Adipocyte (in vitro differentiated cells): ENCODE data around the gene EPB41L2.

Experiments
- DNase-seq: peaks from one replicate; pipeline ENCODE4 v3.0.0-alpha.2; 2015; ENCODE audit warnings: low read depth
- H3K27me3 ChIP-seq: replicated peaks from 2 replicates; pipeline ENCODE4 v1.7.0; 2013; ENCODE audit warnings: mild to moderate bottlenecking, low read length, moderate library complexity; ENCODE audit not compliant: control insufficient read depth, insufficient read depth
- H3K36me3 ChIP-seq: 2 replicates; pipeline ENCODE4 v1.7.0; 2013; ENCODE audit warnings: low read length, mild to moderate bottlenecking, moderate library complexity; ENCODE audit not compliant: control insufficient read depth, insufficient read depth, severe bottlenecking
- H3K4me1 ChIP-seq: 2 replicates; pipeline ENCODE4 v1.7.0; 2013; ENCODE audit warnings: mild to moderate bottlenecking, low read length, moderate library complexity; ENCODE audit not compliant: control insufficient read depth, insufficient read depth
- H3K4me3 ChIP-seq: 2 replicates; pipeline ENCODE4 v1.7.0; 2013; ENCODE audit warnings: mild to moderate bottlenecking, low read length, moderate library complexity
- H3K9ac ChIP-seq: 2 replicates; pipeline ENCODE4 v1.7.0; 2013; ENCODE audit warnings: mild to moderate bottlenecking, low read length, moderate library complexity
- H3K9me3 ChIP-seq: 2 replicates; pipeline ENCODE4 v1.7.0; 2013; ENCODE audit warnings: mild to moderate bottlenecking, low read length, moderate library complexity; ENCODE audit not compliant: control insufficient read depth

EPB41L2 gene

GRCh38 chr6:130896249-130896648, 166.8 kb downstream of the EPB41L2 start:
- Histone ChIP-seq H3K9me3 (no peaks in the 10 kb centered on the region), H3K4me3 (no peak overlapping the region), H3K27me3 (no peaks in the 10 kb centered on the region), H3K9ac (no peak overlapping the region), H3K4me1 (peaks cover 21% of the 10 kb centered on the region), H3K36me3 (peaks cover 11% of the 10 kb centered on the region)
- no peak for DNase-seq

DNA sequence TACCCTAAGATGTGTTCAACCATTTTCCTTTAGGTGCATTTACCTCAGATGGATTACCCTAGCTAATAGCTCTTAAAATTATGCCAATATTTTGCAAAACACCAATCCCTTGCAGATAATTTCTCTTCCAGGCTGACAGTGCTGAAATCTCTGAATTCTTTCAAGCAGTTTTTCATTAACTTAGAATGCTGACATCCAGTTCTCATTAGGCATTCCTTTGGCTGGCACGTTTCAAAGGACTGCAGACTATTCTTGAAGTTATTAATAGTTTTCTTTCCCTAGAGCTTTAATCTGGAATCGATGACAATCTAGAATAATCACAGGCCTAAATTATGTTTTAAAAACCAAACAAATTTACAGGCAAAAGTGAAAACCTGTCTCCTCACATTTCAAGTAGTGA, 167.5 kb downstream of the EPB41L2 start:
- H3K9ac ChIP-seq, result no peak overlapping the region
- no peaks in the 10 kb centered on the region for H3K27me3 ChIP-seq
- H3K4me1 ChIP-seq, result peaks cover 13% of the 10 kb centered on the region
- H3K4me3 ChIP-seq, result no peak overlapping the region
- peaks cover 11% of the 10 kb centered on the region for H3K36me3 ChIP-seq
- H3K9me3 ChIP-seq, result no peaks in the 10 kb centered on the region
- no peak for DNase-seq

DNA sequence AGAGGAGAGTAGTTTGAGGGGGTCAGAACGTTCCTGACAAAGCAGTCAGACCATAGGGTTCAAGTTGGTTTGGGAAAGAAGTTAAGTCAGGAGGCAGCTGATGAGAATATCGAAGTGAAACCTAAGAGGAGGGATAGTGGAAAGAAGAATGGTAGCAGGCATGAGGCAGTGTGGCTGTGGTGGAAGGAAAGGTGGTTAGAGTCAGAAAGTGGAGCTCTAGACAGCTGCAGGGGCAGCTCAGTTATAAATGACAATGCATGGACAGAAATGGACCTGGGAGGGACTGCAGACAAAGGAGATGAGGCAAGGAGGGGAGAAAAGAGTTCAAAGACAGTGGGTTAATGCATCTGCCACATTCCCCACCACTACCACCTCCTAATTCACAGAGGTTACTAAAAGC, 169.3 kb downstream of the EPB41L2 start:
- Histone ChIP-seq H3K4me1 (peaks cover 15% of the 10 kb centered on the region), H3K4me3 (no peak overlapping the region), H3K36me3 (peaks cover 11% of the 10 kb centered on the region), H3K9me3 (no peaks in the 10 kb centered on the region), H3K9ac (no peak overlapping the region), H3K27me3 (no peaks in the 10 kb centered on the region)
- DNase-seq, result no peak

DNA sequence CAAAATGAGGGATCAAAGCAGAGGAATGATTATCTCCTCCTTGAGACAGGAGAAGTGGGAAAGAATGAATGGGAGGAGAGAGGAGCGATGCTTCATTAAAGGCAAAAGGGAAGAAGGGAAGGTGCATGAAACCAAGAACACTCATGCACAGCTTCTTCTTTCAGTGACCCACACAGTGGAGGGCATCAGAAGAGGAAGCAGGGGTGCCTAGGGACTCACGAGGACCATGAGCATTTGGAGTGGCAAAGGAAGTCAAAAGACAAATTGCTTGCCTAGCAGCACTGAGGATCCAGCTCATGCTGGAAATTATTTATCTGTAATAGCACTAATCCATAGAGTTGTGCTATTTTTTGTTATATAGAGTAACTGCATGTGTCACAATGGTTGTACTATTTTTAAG, 169.8 kb downstream of the EPB41L2 start:
- H3K9ac ChIP-seq, result no peak overlapping the region
- no peaks in the 10 kb centered on the region for H3K27me3 ChIP-seq
- DNase-seq, result no peak
- H3K4me1 ChIP-seq, result peaks cover 18% of the 10 kb centered on the region
- H3K9me3 ChIP-seq, result no peaks in the 10 kb centered on the region
- peaks cover 11% of the 10 kb centered on the region for H3K36me3 ChIP-seq
- no peak overlapping the region for H3K4me3 ChIP-seq

- no peaks in the 10 kb centered on the region for H3K27me3 ChIP-seq
- H3K9ac ChIP-seq, result no peak overlapping the region
- H3K9me3 ChIP-seq, result no peaks in the 10 kb centered on the region
- DNase-seq, result peak; percentile 34
- no peak overlapping the region for H3K4me3 ChIP-seq
- H3K36me3 ChIP-seq, result peaks cover 11% of the 10 kb centered on the region
- peaks cover 26% of the 10 kb centered on the region for H3K4me1 ChIP-seq
These were observed 172.5 kb downstream of the EPB41L2 start for GRCh38 chr6:130890521-130890971.

GRCh38 chr6:130889423-130889822, 173.6 kb downstream of the EPB41L2 start:
- Histone ChIP-seq H3K4me1 (peaks cover 19% of the 10 kb centered on the region), H3K9ac (no peak overlapping the region), H3K4me3 (no peak overlapping the region), H3K9me3 (no peaks in the 10 kb centered on the region), H3K27me3 (no peaks in the 10 kb centered on the region), H3K36me3 (peaks cover 14% of the 10 kb centered on the region)
- no peak for DNase-seq

- peaks cover 7% of the 10 kb centered on the region for H3K36me3 ChIP-seq
These were observed 174.8 kb downstream of the EPB41L2 start for GRCh38 chr6:130888246-130888645.

GRCh38 chr6:130886966-130887365, 176.1 kb downstream of the EPB41L2 start:
- Histone ChIP-seq H3K4me1 (peaks cover 19% of the 10 kb centered on the region), H3K9ac (no peak overlapping the region), H3K4me3 (no peak overlapping the region), H3K36me3 (peaks cover 3% of the 10 kb centered on the region), H3K27me3 (no peaks in the 10 kb centered on the region), H3K9me3 (no peaks in the 10 kb centered on the region)
- DNase-seq, result no peak

More at GRCh38 chr6:130888246-130888645, 174.8 kb downstream of the EPB41L2 start:
- no peak for DNase-seq
- H3K9me3 ChIP-seq, result no peaks in the 10 kb centered on the region
- H3K4me1 ChIP-seq, result peaks cover 19% of the 10 kb centered on the region
- H3K9ac ChIP-seq, result peak overlapping the region; percentile 61
- H3K27me3 ChIP-seq, result no peaks in the 10 kb centered on the region
- no peak overlapping the region for H3K4me3 ChIP-seq

GRCh38 chr6:130885392-130886192, 177.5 kb downstream of the EPB41L2 start:
- Histone ChIP-seq H3K27me3 (no peaks in the 10 kb centered on the region), H3K4me3 (no peak overlapping the region), H3K9me3 (no peaks in the 10 kb centered on the region), H3K9ac (no peak overlapping the region), H3K36me3 (peaks cover 3% of the 10 kb centered on the region), H3K4me1 (peaks cover 19% of the 10 kb centered on the region)
- DNase-seq, result peak; percentile 92

- Histone ChIP-seq H3K27me3 (no peaks in the 10 kb centered on the region), H3K4me1 (peaks cover 4% of the 10 kb centered on the region), H3K9me3 (no peaks in the 10 kb centered on the region), H3K4me3 (no peak overlapping the region), H3K9ac (no peak overlapping the region), H3K36me3 (peaks cover 3% of the 10 kb centered on the region)
- DNase-seq, result no peak
These were observed 180.7 kb downstream of the EPB41L2 start for GRCh38 chr6:130882370-130882769.

GRCh38 chr6:130879826-130880225, 183.2 kb downstream of the EPB41L2 start:
- Histone ChIP-seq H3K36me3 (peaks cover under 1% of the 10 kb centered on the region), H3K9me3 (no peaks in the 10 kb centered on the region), H3K4me1 (no peaks in the 10 kb centered on the region), H3K9ac (no peak overlapping the region), H3K27me3 (no peaks in the 10 kb centered on the region), H3K4me3 (no peak overlapping the region)
- no peak for DNase-seq

- no peaks in the 10 kb centered on the region for H3K9me3 ChIP-seq
- no peak overlapping the region for H3K4me3 ChIP-seq
- no peaks in the 10 kb centered on the region for H3K36me3 ChIP-seq
- no peaks in the 10 kb centered on the region for H3K4me1 ChIP-seq
- no peaks in the 10 kb centered on the region for H3K27me3 ChIP-seq
- H3K9ac ChIP-seq, result no peak overlapping the region
- no peak for DNase-seq
These were observed 189.3 kb downstream of the EPB41L2 start for GRCh38 chr6:130873746-130874145.
